ENCODE measurements around the gene LDAF1. TPM values are rescaled to one million over a fixed set of nuclear protein-coding genes. Genes with fewer than 3 reads are reported as not detected.
A peak's percentile ranks its signal among the peaks of the same experiment; 100 is the strongest.
"Not testable (repeated sequence)": the region's sequence is repeated elsewhere in the genome, so short reads cannot be mapped to it uniquely, and the experiment has no call there.

LDAF1 gene
- polyA plus RNA-seq (ENCODE audit: insufficient read length in 10 of 10), result 10 to 100 TPM; 25.6 to 46.7 (median 41.3) TPM
- long read RNA-seq, donor 1, transcript TMEM159-201 (5 exons, 2,014 nt), result major isoform, 11 of 17 reads
- long read RNA-seq, donor 1, transcript TMEM159-202 (5 exons, 1,812 nt), result minor isoform, 5 of 17 reads
- long read RNA-seq, donor 1, partial matches to known transcripts, result 0 of 17 reads
- long read RNA-seq, donor 1, other reads (novel, unspliced or antisense), result 0 of 17 reads
- long read RNA-seq, donor 2, transcript TMEM159-201 (5 exons, 2,014 nt), result major isoform, 8 of 13 reads
- long read RNA-seq, donor 2, partial matches to known transcripts, result 0 of 13 reads
- long read RNA-seq, donor 2, other reads (novel, unspliced or antisense), result 0 of 13 reads
- long read RNA-seq, donor 3, result 0 reads
- long read RNA-seq, donor 4, transcript TMEM159-201 (5 exons, 2,014 nt), result major isoform, 8 of 21 reads
- long read RNA-seq, donor 4, partial matches to known transcripts, result 8 of 21 reads
- long read RNA-seq, donor 4, other reads (novel, unspliced or antisense), result 0 of 21 reads
- long read RNA-seq, donor 5, transcript TMEM159-201 (5 exons, 2,014 nt), result major isoform, 13 of 20 reads
- long read RNA-seq, donor 5, transcript TMEM159-202 (5 exons, 1,812 nt), result minor isoform, 5 of 20 reads
- long read RNA-seq, donor 5, partial matches to known transcripts, result 0 of 20 reads
- long read RNA-seq, donor 5, other reads (novel, unspliced or antisense), result 0 of 20 reads
- long read RNA-seq, donor 6, transcript TMEM159-201 (5 exons, 2,014 nt), result major isoform, 14 of 61 reads
- long read RNA-seq, donor 6, transcript TMEM159-202 (5 exons, 1,812 nt), result minor isoform, 12 of 61 reads
- long read RNA-seq, donor 6, partial matches to known transcripts, result 34 of 61 reads
- long read RNA-seq, donor 6, other reads (novel, unspliced or antisense), result 0 of 61 reads
- long read RNA-seq, donor 7, partial matches to known transcripts, result 0 of 4 reads
- long read RNA-seq, donor 7, other reads (novel, unspliced or antisense), result 0 of 4 reads
- long read RNA-seq, donor 8, partial matches to known transcripts, result 0 of 3 reads
- long read RNA-seq, donor 8, other reads (novel, unspliced or antisense), result 0 of 3 reads
- long read RNA-seq, donor 9, partial matches to known transcripts, result 0 of 3 reads
- long read RNA-seq, donor 9, other reads (novel, unspliced or antisense), result 0 of 3 reads

- peak; percentile 72 to 91 (median 84) for DNase-seq
These were observed at the start of gene LDAF1 for GRCh38 chr16:21158208-21159110. LDAF1 (plus strand) TSS chr16:21158674; CDS start chr16:21161183, 2,509 bp downstream.

- not testable (repeated sequence) for DNase-seq
These were observed 42.9 kb upstream of the LDAF1 start for GRCh38 chr16:21115551-21115950.

- DNase-seq, result peak in 1 of 3 donors; percentile 7
These were observed 42.3 kb upstream of the LDAF1 start for GRCh38 chr16:21116148-21116693.

- no peak for DNase-seq
These were observed 40.9 kb upstream of the LDAF1 start for GRCh38 chr16:21117567-21117966.

- DNase-seq, result no peak
These were observed 37.4 kb upstream of the LDAF1 start for GRCh38 chr16:21120976-21121520.

GRCh38 chr16:21125191-21125590 lies 33.3 kb upstream of the LDAF1 start:
- no peak for DNase-seq

GRCh38 chr16:21126518-21126917 lies 32.0 kb upstream of the LDAF1 start:
- no peak for DNase-seq

- no peak for DNase-seq
These were observed 29.5 kb upstream of the LDAF1 start for GRCh38 chr16:21128991-21129390.

- no peak for DNase-seq
These were observed 27.7 kb upstream of the LDAF1 start for GRCh38 chr16:21130811-21131210.

- no peak for DNase-seq
These were observed 24.4 kb upstream of the LDAF1 start for GRCh38 chr16:21134053-21134452.

- DNase-seq, result no peak
These were observed 12.7 kb upstream of the LDAF1 start for GRCh38 chr16:21145738-21146137.

GRCh38 chr16:21150375-21151001 lies 8.0 kb upstream of the LDAF1 start, which contains the start of gene DNAH3:
DNAH3 (minus strand) TSS chr16:21150846; CDS start chr16:21150319, 527 bp downstream.
- DNase-seq, result peak in 1 of 3 donors; percentile 14

GRCh38 chr16:21152160-21153030 lies 6.1 kb upstream of the LDAF1 start:
- not testable (repeated sequence) for DNase-seq

GRCh38 chr16:21153124-21153729 lies 5.2 kb upstream of the LDAF1 start:
- DNase-seq, result not testable (repeated sequence)

GRCh38 chr16:21156011-21156410 lies 2.5 kb upstream of the LDAF1 start:
- not testable (repeated sequence) for DNase-seq

- peak; percentile 69 to 76 (median 74) for DNase-seq
These were observed 1.6 kb upstream of the LDAF1 start for GRCh38 chr16:21156767-21157467.

- no peak for DNase-seq
These were observed 842 bp upstream of the LDAF1 start for GRCh38 chr16:21157632-21158031.
